ENCODE results near the gene TNFAIP8.

GRCh38 chr5:119405419-119405818, 49.6 kb downstream of the TNFAIP8 start:
- TF ChIP-seq CTCF (IDR thresholded peaks at IDR 0.05; ENCODE audit: poor library complexity): no peak
- TF ChIP-seq EZH2 (IDR thresholded peaks at IDR 0.05; ENCODE audit: borderline replicate concordance): no peak
